GM19193 (cell line): Measurements from ENCODE around the gene DDOST.

Experiments
- POLR2A ChIP-seq: IDR thresholded peaks from 4 replicates; pipeline ENCODE4 v1.6.1; 2011; ENCODE audit not compliant: insufficient read depth, insufficient read length; ENCODE audit errors: extremely low read depth

Gene DDOST

DNA sequence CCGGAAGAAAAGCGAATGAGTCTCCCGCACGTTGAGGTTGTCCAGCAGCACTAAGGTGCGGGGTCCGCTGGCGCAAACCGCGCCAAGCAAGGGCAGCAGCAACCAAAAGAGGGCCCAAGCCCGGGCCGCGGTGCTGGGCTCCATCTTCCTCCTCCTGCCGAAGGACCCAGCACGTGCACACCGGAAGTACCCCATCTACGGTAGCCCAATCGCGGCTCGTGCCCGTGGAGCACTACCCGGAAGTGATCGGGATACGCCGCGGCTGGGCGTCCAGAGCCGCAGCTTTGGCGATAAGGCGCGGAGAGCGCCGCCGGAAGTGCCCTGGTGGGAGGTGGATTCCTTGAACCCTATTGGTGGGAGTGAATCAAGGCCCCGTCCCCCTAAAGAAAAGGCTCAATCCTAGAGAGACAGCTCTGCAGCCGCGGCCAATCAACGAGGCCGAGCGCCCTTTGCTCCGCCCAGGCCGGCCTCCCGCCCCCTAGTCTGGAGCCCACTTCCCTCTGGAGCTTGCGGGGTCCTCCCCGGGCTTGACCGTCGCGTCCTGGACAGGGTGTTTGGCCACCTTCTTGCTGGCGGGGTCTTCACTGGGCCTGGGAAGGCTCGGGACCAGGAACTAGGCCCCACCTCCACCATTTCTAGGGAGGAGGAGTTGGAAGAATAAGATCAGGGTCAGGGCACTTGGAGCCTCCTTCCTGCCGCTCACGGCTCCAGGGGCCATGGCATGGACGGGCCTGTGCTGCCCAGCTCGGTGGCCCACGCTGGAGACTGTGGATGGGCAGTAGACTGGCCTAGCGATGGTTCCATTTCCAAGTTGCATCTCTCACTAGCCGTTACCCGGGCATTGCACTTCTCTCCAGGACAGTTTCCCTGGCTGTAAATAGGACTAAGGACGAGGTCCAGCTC is at the start of gene DDOST:
DDOST (minus strand) TSS at position 163 of the 903 bp plus-strand sequence; CDS start at position 144, 19 bp downstream.
- peak; percentile 84 for TF ChIP-seq POLR2A

DNA sequence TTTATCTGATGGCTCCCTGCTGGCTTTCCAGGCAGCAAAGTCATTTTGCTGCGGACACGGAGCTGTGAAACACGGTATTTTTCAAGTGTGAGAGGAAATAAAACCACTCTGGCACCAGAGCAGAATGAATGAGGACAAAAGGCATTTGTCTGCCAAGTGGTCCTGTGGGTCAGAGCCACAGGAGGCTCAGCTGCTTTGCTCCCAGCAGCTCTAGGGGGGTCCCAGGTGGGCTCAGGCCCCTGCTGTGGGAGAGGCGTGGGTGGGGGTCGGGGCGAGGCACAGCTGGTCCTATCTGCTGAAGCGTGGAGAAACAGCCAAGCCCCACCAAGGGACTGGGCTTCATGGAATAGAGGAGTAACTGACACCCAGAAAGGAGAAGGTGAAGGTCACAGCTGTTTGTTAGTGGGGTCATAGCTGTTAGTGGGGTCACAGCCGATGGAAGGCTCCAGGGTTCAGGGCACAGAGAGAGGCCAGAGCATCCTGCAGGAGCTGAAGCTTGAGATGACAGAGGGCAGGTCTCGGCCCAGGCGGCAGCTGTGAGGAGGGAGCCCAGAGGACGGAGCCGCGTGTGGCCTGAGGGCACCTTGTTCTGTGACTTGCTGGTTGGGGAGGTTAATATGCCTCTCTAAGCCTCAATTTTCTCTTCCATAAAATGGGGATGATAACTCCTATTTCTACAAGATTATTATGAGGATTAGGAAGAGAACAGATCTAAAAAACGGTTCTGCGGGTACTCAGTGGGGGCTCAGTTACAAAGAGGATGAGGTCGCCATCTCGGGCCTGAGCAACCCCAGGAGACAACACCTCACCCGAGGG is 49.5 kb upstream of the DDOST start:
- TF ChIP-seq POLR2A: no peak

DNA sequence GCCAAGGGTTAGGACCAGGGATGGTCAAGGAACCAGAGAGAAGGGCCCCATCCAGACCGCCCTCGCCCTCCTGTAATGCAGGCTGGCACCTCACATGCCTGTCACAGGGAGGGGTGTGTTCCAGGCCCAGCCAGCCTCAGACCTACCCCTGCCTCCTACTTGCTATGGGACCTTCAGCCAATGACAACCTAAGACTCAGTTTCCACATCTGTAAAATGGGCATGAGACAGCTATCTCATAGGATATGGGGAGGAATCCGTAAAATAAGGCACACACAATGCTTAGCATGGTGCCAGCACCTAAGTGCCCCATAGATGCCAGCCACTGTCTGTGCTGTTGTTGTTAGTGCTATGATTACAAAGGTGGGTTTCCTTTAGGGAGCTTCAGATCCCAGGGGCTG is 48.7 kb upstream of the DDOST start:
- TF ChIP-seq POLR2A: no peak

DNA sequence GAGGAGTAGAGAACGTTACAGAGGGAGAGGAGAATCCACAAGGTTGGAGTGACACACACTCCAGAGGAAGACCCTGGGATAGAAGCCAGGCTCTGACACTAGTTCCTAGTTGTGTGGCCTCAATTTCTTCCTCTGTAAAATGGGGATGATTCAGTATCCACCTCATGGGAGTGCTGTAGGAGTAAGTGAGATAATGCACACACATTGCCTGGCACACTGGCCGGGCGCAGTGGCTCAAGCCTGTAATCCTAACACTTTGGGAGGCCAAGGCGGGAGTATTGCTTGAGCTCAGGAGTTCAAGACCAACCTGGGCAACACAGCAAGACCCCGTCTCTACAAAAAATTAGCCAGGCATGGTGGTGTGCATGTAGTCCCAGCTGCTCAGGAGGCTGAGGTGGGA is 47.7 kb upstream of the DDOST start:
- TF ChIP-seq POLR2A: no peak

DNA sequence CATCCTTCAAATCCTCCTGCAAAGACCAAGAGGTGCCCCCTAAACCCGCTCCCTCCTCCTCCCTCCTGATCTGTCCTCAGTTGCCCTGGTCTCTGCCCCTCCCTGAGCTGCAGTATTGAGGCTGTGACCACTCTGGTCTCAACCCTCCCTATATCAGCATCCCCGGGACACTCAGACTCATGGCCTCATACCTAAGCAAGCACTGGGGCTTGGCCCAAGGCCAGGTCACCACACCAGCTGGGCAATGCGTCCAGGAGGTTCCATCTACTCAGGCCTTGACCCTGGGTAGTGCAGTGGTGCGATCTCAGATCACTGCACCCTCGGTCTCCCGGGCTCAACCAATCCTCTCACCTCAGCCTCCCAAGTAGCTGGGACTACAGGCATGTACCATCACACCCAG is 46.9 kb upstream of the DDOST start:
- TF ChIP-seq POLR2A: no peak

DNA sequence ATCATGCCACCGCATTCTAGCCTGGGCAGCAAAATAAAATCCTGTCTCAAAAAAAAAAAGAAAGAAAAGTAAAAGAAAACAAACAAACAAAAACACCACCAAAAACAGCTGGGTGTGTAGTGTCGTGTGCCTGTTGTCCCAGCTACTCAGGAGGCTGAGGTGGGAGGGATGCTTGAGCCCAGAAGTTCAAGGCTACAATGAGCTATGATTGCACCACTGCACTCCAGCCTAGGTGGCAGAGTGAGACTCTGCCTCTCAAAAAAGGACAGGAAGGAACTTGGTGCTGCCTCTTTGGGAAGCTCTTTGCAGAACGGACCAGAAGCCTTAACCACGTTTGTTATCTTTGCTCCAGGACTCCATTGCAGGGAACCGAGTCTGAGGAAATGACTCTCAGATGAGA is 45.7 kb upstream of the DDOST start:
- TF ChIP-seq POLR2A: no peak

DNA sequence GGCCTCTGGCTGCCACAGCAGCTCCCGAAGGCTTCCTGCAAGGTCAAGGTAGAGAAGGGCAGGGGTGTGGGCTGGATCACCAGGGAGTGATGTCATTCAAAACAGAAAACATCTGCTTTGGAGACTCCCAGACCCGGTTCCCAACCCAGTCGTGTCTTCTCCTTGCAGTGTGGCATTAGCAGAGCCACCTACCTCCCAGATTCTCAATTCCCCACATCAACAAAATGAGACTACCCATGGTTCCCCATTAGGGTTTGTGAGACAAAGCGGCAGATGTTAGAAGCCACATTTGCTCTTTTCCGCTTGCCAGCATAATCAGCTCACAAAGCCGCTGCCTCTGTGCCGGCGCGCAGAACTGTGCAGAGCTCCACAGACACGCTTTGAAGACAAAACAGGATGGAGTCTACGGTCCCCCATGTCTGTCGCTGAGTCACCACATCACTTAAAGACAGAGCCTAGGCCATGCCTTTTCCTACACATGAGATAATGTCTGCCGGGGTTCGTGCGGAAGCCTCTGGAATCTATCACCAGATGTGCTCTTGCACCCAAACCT is 44.1 kb upstream of the DDOST start:
- no peak for TF ChIP-seq POLR2A

DNA sequence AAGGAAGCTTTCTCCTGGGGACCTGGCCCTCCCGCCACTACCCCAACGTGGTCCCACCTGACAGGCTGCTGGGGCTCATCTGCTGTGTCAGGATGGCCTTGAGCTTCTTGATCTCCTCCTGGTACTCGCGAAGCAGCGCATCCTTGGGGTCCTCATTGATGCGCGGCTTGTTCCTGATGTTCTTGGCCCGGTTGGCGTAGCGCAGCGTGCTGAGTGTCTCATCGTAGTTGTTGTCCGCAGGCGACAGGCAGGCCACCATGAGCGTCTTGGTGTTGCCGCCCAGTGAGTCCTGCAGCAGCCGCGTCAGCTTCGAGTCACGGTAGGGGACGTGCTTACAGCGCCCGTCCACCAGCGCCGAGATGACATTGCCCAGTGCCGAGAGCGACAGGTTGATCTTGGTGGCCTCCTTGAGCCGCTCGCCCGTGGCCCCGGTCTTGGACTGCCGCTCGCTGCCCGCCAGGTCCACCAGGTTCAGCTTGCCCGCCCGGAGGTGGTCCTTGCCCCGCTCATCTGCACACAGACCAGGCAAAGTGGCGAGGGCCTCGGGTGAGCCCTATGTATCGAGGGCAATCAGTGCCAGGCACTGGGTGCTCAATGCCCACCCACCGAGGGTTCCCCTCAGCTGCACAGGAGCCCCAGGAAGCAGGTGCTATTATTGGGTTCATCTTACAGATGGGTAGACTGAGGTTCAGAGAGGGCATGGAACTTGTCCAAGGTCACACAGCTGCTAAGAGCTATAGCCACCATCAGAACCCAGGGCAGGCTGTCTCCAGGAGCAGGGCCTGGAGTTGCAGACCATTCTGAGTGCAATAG is 43.4 kb upstream of the DDOST start:
- no peak for TF ChIP-seq POLR2A

DNA sequence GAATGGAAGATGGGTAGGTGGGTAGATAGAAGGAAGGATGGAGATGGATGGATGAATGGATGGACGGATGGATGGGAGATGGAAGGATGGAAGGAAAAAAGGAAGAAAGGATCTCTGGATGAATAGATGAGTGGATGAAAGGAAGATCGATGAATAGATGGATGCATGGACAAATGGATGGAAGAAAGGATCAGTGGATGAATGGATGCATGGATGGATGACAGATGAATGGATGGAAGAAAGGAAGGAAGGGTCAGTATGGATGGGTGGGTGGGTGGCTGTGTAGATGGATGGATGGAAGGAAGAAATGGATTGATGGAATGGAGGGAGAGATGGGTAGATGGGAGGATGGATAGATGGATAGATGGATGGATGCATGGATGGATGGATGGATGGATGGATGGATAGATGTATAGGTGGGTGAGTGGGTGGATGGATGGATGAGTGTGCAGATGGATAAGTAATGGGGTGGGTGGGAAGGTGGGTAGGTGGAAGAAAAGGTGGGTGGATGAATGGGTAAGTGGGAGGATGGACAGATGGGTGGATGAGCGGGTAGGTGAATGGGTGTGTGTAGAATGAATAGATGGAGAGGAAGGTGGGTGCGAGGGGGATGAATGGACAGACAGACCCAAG is 42.1 kb upstream of the DDOST start:
- TF ChIP-seq POLR2A: no peak

DNA sequence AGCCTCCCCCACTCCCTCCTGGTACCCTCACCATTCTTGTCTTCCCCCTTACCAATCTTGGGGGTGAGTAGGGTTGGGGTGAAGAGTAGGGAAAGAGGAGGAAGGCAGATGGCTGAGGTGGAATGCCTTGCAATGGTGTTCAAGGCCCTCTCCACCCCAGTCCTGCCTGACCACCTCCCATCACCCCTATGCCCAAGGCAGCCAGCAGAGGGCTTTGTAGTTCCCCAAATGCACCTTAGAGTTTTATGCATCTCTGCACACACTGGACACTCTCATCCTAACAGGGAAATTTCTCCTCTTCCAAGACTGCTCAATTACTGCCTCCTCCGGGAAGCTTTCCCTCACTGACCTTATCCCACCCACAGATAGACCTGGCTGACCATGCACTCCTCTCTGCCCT is 41.2 kb upstream of the DDOST start:
- TF ChIP-seq POLR2A: no peak

DNA sequence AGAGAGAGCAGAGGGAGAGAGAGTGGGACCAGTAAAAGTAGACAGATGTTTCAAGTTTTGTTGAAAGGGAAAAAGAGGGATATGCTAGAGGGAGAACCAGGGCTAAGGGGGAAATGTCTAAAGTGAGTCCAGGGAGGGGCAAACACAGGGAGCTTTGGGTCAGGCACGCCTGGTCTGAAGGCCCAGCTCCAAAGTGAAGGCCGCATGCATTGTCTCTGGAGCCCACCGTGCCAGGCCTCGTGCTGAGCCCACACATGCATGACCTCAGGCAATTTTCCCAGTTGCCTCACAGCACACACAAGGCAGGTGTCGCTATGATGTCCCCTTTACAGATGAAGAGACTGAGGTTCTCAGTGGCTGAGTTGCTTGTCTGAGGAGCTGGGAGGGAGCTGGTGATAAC is 40.7 kb upstream of the DDOST start:
- no peak for TF ChIP-seq POLR2A

DNA sequence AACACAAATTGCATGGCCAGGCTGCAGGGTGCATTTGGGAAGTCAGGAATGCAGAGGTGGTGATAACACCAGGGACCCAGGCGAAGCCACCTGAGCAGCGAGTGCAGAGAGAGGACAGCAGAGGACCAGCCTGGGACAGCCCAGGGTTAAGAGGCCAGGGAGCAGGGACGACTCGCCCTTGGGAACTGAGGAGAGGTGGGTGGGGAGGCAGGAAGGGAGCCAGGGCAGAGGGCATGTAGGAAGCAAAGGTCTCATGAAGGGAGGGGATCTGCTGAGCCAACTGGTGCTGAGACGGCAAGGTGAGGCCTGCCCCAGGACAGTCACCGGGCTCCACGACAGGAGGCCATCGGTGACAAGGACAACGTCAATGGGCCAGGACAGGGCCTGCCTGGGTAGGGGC is 40.3 kb upstream of the DDOST start:
- no peak for TF ChIP-seq POLR2A

DNA sequence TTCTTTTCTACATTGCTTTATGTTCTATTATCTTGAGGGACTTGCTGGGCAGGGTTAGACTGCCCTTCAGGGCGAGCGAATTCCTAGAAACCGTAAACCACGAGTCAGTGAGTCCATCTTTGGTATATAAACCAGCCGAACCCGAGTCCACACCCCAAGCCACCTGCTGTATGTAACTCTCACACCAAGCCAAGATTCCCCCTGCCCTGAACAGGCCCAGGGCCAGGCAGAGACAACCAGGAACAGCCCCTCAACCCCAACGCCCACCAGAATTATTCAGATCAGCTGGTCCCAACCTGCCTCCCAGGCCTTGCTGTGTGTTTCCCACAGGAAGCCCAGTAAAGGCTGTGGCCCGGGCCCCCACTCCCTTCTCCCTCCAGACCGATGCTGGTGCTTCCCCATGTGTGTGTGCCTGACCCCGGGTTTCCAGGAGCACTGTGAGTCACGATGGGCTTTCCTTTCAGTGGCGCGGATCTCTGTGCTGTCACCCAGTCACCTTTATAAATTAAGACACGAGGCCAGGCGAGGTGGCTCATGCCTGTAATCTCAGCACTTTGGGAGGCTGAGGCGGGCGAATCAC is 39.6 kb upstream of the DDOST start:
- no peak for TF ChIP-seq POLR2A

DNA sequence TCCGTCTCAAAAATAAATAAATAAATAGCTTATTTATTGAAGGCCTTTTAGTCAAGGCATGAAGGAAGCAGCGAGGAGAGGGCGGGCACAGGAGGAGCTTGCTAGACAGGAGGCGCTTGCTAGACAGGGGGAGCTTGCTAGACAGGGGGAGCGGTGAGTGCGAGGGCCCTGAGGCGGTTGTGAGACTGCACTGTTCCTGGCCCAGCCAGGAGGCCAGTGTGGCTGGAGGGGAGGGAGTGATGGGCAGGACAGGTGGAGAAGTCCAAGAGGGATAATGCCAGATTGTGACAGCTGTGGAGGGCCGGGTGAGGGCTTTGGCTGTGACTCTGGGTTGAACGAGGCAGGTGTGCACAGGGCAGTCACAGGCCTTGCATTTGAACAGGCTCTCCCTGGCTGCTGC is 38.4 kb upstream of the DDOST start:
- TF ChIP-seq POLR2A: no peak

DNA sequence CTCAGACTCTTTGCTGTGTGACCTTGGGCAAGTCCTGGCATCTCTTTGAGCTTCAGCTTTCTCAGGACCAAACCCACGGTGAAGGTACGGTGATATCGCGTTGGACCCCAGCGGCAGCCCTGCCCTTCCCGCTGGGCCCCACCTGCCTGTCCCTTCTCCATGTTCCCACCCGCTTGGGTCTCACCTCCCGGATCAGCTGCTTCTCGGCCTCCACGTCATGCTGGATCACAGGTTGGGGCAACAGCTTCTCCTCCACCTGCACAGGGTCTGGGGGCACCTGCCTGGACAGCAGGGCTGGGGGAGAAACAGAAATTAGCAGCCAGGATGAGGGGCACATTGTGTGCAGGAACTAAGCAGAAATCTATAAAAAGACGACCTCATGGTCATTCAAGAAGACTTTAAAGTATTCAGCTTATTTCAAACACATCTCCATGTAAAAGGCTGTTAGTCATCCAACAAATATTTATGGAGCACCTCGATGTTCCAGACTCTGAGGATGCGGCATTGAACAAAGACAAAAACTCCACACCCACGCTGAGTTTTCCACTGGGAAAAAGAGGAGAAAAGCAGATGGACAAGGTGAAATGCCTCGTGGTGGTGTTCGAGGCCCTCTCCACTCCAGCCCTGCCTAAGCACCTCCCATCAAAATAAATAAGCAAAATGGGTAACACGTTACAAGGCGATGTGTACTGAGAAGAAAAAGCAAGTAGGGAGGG is 37.2 kb upstream of the DDOST start:
- TF ChIP-seq POLR2A: no peak
